Raji (cell line): ENCODE measurements around the gene CD7.

Experiments
- POLR2A ChIP-seq: IDR thresholded peaks from 2 replicates; pipeline ENCODE4 v1.6.1; 2011; ENCODE audit warnings: low read depth, low read length, control low read depth; ENCODE audit not compliant: insufficient read depth

Gene CD7

DNA sequence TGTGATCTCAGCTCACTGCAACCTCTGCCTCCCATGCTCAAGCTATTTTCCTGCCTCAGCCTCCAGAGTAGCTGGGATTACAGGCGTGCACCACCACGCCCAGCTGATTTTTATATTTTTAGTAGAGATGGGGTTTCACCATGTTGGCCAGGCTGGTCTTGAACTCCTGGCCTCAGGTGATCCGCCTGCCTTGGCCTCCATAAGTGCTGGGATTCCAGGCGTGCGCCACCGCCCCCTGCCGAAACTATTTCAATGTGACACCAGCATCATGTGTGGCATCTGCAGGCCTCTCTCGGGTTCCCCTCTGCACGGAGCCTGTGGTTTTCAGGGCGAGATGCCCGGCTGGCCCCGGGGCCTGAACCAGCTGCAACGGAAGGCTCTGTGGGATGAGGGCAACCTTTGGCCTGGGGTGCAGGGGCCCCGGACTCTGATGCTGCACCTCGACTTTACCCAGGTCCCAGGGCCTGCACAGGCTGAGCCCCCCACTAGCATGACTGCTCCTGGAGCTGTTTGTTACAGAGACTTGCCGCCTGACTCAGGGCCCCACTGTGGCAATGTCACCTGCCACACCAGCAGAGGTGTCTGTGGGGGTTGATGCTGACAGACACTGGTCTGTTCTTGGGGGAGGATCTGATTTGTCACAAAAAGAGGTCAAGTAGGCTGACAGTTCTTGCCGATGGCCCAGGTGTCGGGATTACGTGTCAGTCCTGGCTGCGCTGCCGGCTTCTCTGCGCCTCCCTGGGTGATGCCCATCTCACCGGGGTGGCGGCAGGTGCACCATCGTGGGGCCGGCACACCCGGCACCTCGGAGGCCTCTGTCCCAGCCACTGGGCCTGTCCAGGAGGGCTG, 33.0 kb upstream of the CD7 start:
- TF ChIP-seq POLR2A: no peak

DNA sequence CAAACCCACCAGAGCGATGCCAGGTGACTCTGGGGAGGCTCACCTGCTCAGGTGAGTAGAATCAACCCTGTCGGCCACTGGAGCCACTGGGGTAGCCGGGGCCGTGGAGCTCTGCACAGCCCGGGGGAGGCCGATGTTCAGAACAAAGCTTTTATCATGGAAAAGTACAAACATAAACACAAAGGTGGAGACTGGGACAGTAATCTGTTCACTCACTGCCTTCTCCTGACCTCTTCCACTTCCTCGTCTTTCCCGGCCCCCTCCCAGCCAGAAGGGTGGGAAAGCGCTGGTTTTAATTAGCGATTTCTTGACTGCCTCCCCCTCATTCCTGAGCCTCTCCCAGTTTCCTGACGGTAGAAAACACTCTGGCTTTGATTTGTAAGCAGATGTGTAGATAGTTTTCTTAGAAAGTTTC, 31.9 kb upstream of the CD7 start:
- no peak for TF ChIP-seq POLR2A

GRCh38 chr17:82348866-82349265, 31.5 kb upstream of the CD7 start:
- TF ChIP-seq POLR2A: no peak

GRCh38 chr17:82348434-82348833, 31.0 kb upstream of the CD7 start:
- no peak for TF ChIP-seq POLR2A

DNA sequence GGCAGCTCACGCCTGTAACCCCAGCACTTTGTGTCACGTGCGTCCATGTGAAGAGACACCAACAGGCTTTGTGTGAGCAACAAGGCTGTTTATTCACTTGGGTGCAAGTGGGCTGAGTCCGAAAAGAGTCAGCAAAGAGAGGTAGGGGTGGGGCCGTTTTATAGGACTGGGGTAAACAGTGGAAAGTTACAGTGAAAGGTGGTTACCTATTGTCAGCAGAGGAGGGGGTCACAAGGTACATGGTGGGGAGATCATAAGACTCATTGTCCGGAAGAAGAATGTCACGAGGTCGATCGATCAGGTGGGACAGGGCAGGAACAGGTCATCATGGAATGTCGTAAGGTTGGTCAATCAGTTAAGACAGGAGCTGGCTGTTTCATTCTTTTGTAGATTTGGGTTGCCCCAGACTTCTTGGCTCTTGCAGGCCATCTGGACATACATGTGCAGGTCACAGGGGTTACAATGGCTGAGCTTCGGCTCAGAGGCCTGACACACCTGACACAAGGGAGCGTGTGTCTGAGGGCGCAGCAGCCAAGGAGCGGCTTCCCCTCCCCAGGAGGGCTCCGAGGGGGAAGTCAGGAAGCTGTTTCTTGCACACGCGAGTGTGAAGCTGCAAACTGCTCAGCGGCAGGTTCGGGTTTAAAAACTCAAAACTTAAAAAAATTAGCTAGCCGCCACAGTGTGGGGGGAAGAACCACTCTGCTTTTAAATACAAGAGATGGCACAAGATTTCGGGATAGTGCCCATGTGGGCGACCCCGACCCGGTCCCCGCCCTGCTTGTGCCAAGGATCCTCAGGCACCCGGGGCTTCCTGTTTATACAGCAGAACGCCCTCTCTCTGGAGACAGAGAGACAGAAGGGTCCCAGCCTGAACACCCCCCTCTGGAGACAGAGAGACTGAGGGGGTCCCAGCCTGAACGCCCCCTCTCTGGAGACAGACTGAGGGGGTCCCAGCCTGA, 29.2 kb upstream of the CD7 start:
- TF ChIP-seq POLR2A: no peak

DNA sequence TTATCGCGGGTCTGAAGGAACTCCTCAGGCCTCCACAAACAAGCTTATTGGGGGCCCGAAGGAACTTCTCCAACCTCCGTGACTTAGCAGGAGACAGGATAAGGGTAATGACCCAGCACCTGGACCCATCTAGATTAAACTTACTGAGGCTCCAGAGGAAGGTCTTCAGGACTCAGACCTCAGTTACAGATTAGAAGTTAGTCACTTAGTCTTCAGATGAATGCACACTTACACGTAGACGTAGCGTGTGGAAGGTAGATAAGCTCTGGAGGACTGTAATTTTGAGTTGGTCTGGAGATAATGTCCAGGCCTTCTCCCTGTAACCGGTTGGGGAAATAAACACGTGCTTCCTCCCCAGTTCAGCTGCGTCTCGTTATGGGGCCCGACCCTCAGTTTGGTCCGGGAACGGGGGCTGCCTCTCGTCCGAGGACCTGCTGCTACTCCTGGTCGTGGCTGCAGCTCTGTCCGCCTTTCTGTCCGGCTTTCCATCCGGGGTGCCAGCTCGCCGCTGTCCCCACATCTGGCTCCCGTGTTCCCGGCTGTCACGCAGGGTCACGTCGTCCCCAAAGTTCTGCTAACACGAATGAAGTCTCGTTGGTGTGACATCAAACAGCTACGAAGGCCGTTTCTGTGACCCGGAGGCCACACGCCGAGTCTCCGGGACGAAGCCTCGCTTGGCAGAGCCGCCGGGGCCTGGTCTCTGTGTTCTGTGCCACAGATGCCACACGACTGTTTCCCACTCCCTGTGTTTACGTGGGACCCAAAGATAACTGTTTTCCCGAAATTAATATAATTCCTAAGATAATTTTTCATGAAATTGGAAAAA, 28.0 kb upstream of the CD7 start:
- TF ChIP-seq POLR2A: no peak

- TF ChIP-seq POLR2A: no peak
Measured at GRCh38 chr17:82344175-82344907, 26.9 kb upstream of the CD7 start.

DNA sequence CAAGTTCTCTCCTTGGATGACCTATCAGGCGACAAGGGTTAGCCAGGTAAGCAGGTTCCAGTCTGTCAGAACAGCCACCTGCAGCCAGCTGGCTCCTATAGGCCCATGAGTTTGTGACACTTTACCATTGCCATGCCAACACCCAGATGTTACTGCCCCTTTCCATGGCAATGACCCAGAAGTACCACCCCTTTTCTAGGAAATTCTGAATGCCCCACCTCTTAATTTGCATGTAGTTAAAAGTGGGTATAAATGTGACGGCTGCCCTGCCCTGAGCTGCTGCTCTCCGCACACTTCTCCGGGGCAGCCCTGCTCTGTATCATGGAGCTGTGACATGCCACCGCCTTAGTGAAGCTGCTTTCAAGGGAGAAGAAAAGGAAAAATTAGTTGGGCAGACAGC, 26.2 kb upstream of the CD7 start:
- no peak for TF ChIP-seq POLR2A

DNA sequence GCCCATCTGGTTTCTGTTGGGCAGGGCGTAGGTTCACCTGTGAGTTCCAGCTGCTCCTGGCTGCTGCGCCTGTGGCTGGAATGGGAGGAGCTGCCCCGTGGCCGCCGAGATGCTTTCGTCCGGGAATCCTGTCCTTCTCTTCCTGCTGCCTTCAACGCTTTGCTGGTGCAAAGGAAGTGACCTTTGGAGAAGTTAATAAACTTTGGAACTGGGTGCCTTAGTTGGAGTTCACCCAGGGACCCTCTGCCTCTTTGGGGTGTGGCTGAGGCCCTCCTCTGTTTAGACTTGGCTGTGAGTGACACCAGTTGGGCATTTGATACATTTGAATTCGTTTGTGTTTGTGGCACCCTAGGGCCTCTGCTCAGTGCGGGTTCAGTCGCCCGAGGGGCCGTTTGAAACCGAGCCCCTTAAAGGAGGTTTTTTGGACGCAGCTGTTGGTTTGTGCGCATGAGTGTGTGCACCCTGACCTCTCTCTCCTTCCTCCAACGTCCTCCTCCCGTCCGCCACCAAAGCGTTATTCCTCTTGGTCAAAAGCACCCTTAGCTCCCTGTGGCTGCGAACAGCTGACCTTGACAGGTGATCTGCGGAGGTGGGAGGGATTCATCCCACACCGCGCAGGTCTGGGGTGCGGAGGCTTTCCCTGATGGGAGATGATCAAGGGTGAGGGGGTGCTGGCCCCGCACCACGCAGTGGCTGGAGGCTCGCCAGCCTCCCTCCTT, 25.1 kb upstream of the CD7 start:
- no peak for TF ChIP-seq POLR2A

- TF ChIP-seq POLR2A: no peak
Measured at GRCh38 chr17:82339634-82340580, 22.5 kb upstream of the CD7 start.

DNA sequence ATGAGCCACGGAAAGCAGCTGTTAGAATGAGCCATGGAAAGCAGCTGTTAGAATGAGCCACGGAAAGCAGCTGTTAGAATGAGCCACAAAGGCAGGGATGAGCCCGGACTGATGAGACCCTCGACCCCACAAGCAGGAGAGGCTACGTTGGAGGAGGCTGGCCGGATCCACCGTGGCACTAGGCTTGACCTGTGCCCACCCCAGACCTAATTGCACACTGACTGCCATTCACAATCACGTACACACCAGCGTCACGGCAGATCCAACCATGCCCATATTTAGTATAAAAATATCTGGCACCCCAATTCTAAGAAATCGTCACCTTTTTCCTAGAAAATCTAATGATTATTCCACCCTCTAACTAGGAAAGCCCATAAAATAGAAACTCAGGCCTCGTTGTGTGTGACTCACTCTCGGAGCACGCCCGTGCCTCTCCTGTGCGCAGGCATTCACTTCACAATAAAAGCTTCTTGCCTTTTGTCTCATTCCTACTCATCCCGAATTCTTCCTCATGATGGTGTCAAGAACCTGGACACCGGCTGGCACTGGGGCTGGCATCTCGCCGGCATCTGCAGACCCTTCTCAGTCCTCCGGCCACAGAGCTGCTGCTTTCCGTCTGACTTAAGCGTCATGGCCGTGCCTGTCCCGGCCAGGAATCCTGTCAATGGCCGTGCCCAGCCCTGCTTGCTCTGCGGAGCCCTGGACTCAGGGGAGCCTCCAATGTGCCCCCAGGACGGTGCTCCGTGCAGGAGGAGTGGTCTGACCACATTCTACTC, 21.6 kb upstream of the CD7 start:
- TF ChIP-seq POLR2A: no peak
